MG63 (cell line): ENCODE results near the gene RAB3C. TPM values are rescaled to one million over a fixed set of nuclear protein-coding genes. Genes with fewer than 3 reads are reported as not detected.
"Not testable (repeated sequence)": the region's sequence is repeated elsewhere in the genome, so short reads cannot be mapped to it uniquely, and the experiment has no call there.

Experiments
- DNase-seq: peaks from one replicate; pipeline ENCODE4 v3.0.0-alpha.2; 2020
- H3K27me3 ChIP-seq: fragments of 250-450 bp; sonication (Bioruptor Pico); 2 replicates; pipeline ENCODE4 v1.5.1; 2020; ENCODE audit warnings: mild to moderate bottlenecking, moderate library complexity
- H3K36me3 ChIP-seq: fragments of 250-450 bp; sonication (Bioruptor Pico); 2 replicates; pipeline ENCODE4 v1.5.1; 2020; ENCODE audit warnings: mild to moderate bottlenecking, moderate library complexity
- H3K4me3 ChIP-seq: fragments of 250-450 bp; sonication (Bioruptor Pico); 2 replicates; pipeline ENCODE4 v1.5.1; 2020; ENCODE audit warnings: mild to moderate bottlenecking, moderate library complexity
- H3K9me3 ChIP-seq: fragments of 250-450 bp; sonication (Bioruptor Pico); 2 replicates; pipeline ENCODE4 v1.5.1; 2020; ENCODE audit warnings: mild to moderate bottlenecking, moderate library complexity
- total RNA-seq: library from RNA; depleted of rRNA; stranded (reverse); fragments of >200 nt; shearing (Covaris generic); gene quantifications from 2 replicates; pipeline ENCODE4 v1.2.3, GENCODE V29; 2014; ENCODE audit warnings: low replicate concordance

The RAB3C gene
- total RNA-seq, 1 experiment from 2014 or later = not detected

DNA sequence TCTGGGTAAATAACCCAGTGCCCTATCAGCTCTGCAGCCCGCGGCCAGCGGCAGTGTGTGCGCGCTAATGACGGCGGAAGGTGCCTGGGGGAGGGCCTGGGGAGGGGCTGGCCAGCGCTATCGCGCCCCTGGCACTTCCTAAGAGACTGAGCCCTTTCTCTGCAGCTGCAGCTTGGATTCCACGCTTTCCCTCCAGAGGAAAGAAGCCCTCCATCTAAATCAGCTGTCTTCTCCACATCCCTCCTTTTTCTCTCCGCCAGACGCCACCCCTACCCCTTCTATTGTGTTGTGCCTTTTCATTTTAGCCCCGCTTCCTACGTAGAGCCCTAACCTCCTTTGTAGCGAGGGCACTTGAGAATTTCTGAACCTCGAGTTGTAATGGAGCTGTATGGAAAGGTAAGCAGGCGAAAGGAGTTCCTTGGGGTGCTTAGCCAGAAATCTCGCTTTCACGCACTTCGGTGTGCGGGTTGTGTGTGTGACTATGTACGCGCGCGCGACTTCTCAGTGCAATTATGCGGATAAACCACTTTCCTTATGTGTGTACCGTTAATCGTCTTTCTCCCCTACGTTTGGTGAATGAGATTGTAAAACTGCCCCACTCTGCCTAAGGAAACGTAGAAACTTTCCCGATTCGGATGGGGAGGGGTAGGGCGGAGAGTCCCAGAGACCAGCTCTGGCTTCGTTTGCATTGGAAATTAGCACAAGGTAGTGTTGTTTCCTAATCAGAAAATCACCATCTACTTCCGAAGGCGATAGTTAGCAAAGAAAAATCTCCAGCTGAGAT is 664 bp upstream of the RAB3C start:
- DNase-seq = no peak
- H3K36me3 ChIP-seq = no peaks in the 10 kb centered on the region

DNA sequence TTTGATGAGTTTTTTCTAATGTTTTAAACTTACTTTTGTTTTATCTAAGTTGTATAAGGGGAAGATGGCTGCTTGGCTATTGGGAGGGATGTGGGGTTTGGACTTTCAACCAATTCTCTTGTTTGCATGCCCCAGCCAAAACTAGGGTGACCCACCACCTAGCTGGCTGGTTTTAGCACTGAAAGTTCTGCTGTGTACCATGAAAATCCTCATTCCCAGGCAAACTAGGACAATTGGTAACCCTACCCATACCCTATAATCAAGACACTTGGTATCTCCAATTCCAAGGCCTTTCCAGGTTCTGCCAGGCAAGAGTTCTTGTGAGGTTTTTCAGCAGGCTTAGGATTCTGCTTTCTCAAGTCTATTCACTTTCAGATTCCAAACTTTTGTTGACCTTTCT is 13.1 kb downstream of the RAB3C start:
- H3K4me3 ChIP-seq = no peak overlapping the region
- no peaks in the 10 kb centered on the region for H3K36me3 ChIP-seq
- no peaks in the 10 kb centered on the region for H3K9me3 ChIP-seq
- no peak for DNase-seq
- H3K27me3 ChIP-seq = no peaks in the 10 kb centered on the region; the same call in none of the 2 replicates

More for the DNA sequence above, 664 bp upstream of the RAB3C start:
- peak overlapping the region; percentile 34 for H3K4me3 ChIP-seq
- H3K27me3 ChIP-seq = peaks cover 16% of the 10 kb centered on the region
- H3K9me3 ChIP-seq = no peaks in the 10 kb centered on the region

DNA sequence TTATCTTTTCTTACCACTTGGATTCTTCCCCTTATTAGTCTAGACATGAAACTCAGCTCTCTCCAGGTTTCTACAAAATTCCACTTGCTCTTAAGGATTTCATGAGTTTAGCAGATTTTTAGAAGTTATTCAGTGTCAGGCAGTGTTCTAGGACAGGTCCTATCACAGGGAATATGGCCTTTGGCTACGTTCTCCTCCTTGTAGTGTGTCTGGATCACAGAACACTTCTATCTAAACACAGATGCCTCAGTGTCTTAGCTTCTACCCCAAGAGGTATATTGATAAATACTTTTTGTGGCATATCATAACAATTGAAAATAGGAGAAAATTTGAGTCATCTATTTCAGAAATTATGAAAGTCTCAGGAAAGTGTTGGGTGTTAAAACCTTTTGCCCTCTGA is 15.6 kb downstream of the RAB3C start:
- Histone ChIP-seq H3K36me3 (no peaks in the 10 kb centered on the region), H3K9me3 (no peaks in the 10 kb centered on the region), H3K27me3 (no peaks in the 10 kb centered on the region; the same call in none of the 2 replicates), H3K4me3 (no peak overlapping the region)
- no peak for DNase-seq

DNA sequence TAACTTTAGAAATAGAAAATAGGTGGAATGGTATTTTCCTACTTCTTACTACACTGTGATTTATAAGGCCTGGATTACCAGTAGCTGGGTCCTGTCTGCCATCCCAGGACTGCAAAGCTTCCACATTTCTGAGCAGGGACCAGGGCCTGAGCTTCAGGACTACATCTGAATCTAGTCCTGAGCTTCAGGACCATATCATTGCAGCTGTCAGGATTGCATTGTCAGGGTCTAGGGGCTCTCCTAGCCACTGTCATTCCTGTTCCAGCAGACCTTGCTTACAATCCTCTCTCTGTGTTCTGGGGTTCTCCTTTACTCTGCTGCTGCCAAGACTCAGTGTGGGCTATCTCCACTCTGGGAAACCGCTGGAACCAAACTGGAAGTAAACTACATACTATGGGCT is 16.3 kb downstream of the RAB3C start:
- Histone ChIP-seq H3K4me3 (no peak overlapping the region), H3K27me3 (no peaks in the 10 kb centered on the region; the same call in none of the 2 replicates), H3K9me3 (no peaks in the 10 kb centered on the region), H3K36me3 (no peaks in the 10 kb centered on the region)
- DNase-seq = no peak

DNA sequence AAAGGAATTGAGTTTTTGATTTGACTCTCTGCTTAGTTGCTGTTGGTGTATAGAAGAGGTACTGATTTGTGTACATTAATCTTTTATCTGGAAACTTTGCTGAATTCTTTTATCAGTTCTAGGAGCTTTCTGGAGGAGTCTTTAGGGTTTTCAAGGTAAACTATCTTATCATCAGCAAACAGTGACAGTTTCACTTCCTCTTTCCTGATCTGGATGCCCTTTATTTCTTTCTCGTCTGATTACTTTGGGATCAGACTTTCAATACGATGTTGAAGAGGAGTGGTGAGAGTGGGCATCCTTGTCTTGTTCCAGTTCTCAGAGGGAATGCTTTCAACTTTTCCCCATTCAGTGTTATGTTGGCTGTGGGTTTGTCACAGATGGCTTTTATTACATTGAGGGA is 17.7 kb downstream of the RAB3C start:
- not testable (repeated sequence) for H3K36me3 ChIP-seq, H3K9me3 ChIP-seq, DNase-seq, H3K27me3 ChIP-seq, H3K4me3 ChIP-seq

DNA sequence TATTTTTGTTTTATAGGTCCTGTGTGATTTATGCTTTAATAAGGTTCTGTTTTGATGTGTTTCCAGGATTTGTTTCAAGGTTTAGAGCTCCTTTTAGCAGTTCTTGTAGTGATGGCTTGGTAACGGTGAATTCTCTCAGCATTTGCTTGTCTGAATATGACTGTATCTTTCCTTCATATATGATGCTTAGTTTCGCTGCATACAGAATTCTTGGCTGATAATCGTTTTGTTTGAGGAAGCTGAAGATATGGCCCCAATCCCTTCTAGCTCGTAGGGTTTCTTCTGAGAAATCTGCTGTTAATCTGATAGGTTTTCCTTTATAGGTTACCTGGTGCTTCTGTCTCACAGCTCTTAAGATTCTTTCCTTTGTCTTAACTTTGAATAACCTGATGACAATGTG is 20.0 kb downstream of the RAB3C start:
- DNase-seq, H3K36me3 ChIP-seq, H3K4me3 ChIP-seq, H3K9me3 ChIP-seq, H3K27me3 ChIP-seq: not testable (repeated sequence)

DNA sequence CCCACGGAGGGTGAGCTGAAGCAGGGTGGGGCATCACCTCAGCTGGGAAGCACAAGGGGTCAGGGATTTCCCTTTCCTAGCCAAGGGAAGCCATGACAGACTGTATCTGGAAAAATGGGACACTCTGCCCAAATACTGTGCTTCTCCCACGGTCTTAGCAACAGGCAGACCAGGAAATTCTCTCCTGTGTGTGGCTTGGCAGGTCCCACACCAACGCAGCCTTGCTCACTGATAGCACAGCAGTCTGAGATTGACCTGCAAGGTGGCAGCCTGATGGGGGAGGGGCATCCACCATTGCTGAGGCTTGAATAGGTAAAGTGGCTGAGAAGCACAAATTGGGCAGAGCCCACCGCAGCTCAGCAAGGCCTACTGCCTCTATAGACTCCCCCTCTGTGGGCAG is 23.2 kb downstream of the RAB3C start:
- DNase-seq = no peak
- no peak overlapping the region for H3K4me3 ChIP-seq
- no peaks in the 10 kb centered on the region for H3K9me3 ChIP-seq
- no peaks in the 10 kb centered on the region; the same call in 1 of the 2 replicates for H3K27me3 ChIP-seq
- no peaks in the 10 kb centered on the region for H3K36me3 ChIP-seq

DNA sequence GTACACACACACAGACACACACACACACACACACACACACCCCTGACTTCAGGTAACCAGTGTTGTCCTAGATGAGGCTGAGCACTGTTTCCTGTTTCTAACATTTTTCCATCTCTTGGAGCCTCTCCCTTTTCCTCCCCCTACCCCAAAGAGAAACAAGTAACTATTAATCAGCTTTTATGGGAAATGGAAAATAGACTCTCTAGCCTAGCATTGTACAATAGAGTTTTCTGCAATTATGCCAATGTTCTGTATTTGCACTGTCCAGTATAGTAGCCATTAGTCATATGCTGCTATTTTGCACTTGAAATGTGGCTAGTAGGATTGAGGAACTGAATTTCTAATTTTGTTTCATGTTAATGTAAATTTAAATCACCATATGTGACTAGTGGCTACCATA is 33.1 kb downstream of the RAB3C start:
- Histone ChIP-seq H3K36me3 (no peaks in the 10 kb centered on the region), H3K27me3 (peaks cover 2% of the 10 kb centered on the region; the same call in 1 of the 2 replicates), H3K9me3 (no peaks in the 10 kb centered on the region), H3K4me3 (no peak overlapping the region)
- DNase-seq = no peak

DNA sequence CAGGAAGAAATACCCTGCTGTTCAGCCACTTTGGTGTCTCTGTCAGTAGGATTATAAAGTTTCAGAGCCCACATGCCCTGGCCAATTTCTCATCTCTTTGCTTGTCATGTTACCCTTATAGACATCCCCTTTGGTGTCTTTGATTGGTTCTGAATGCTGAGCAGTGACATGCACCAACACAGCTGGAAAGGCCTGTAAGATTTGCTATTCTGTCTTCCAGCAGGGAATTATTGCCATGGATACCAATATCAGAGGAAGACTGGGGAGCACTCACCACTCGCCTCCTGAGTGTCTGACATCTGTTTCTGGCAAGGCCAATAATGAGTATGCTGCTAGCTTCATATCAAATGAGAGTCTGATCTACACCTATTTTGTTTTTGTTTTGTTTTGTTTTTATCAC is 34.4 kb downstream of the RAB3C start:
- H3K9me3 ChIP-seq = no peaks in the 10 kb centered on the region
- no peaks in the 10 kb centered on the region for H3K36me3 ChIP-seq
- H3K27me3 ChIP-seq = peaks cover 2% of the 10 kb centered on the region; the same call in 1 of the 2 replicates

DNA sequence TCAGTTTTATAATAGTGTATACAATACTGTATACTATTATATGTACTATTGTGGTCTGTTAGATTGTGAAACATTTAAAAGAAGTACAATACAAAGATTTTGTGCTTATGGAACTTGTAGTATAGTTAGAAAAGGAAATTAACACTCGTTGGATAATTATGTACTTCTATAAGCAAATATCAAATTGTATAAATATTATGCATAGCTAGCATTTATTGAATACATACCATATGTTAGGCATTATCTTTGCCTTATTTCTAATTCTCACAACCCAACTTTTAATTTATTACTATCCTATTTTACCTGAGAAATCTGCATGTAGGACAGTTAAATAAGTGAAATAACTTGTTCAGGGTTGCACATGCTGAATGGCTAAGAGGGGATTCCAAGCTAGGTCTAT is 37.5 kb downstream of the RAB3C start:
- no peaks in the 10 kb centered on the region for H3K9me3 ChIP-seq
- no peaks in the 10 kb centered on the region for H3K36me3 ChIP-seq
- DNase-seq = no peak
- no peak overlapping the region for H3K4me3 ChIP-seq
- H3K27me3 ChIP-seq = no peaks in the 10 kb centered on the region

More for the DNA sequence above, 34.4 kb downstream of the RAB3C start:
- no peak for DNase-seq
- no peak overlapping the region for H3K4me3 ChIP-seq

DNA sequence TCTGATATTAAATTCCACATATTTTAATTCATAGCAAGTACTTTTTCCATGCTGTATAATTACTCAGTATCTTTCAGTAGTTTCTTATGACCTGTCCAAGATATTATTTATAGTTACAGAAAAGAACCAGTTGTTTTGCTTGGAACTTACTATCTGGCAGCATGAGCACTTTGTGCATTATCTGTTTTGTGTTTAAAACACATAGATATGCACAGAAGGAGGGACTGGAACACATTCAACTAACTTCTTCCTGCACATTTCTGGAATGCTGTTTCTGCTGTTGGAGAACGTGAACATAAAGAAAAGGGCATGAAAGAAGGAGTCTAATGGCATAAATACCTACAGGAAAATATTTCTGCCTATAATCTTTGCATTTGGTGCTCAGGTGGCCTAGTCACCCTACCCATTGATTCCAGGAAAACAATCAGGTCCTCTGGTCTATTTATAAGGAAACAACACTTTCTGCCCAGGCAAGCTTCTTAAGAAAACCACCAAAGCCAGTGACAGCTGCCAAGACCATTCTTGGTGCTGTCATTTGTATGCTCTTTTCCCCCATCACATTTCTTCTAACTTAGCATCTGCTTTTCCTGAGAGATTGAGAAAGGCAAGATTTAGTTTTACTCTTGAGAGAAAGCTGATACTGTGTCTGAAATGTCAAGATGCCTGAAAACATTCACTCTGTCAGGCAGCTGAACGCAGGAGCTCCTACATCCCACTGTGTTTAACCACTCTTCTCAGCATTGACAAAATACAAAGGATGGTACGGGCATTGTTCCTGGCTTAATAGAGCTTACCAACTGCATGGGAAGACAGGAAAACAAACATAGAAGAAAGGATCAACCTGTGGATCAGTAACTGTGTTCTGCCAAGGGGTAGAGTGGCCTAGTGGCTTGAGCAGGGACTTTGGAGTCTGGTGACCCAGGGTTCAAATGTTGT is 40.3 kb downstream of the RAB3C start:
- Histone ChIP-seq H3K36me3 (no peaks in the 10 kb centered on the region), H3K4me3 (no peak overlapping the region), H3K9me3 (no peaks in the 10 kb centered on the region), H3K27me3 (no peaks in the 10 kb centered on the region; the same call in 1 of the 2 replicates)
- no peak for DNase-seq

DNA sequence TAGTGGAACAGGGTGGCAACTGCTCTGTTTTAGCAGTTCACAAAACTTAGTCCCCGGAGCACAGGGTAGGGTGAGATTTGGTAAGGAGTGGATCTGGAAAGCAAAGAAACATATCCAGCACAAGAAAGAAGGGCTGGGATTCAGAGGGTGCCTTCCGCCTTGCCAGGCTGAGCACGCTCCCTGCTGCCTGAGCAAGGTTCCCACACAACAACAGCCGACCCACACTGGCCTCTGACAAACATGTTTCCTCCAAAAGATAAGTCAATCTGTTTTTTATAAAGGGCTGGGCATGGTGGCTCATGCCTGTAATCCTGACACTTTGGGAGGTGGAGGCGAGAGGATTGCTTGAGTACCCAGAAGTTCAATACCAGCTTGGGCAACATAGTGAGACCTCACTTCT is 45.8 kb downstream of the RAB3C start:
- Histone ChIP-seq H3K4me3 (no peak overlapping the region), H3K27me3 (no peaks in the 10 kb centered on the region; the same call in 1 of the 2 replicates), H3K9me3 (no peaks in the 10 kb centered on the region), H3K36me3 (no peaks in the 10 kb centered on the region)
- no peak for DNase-seq

DNA sequence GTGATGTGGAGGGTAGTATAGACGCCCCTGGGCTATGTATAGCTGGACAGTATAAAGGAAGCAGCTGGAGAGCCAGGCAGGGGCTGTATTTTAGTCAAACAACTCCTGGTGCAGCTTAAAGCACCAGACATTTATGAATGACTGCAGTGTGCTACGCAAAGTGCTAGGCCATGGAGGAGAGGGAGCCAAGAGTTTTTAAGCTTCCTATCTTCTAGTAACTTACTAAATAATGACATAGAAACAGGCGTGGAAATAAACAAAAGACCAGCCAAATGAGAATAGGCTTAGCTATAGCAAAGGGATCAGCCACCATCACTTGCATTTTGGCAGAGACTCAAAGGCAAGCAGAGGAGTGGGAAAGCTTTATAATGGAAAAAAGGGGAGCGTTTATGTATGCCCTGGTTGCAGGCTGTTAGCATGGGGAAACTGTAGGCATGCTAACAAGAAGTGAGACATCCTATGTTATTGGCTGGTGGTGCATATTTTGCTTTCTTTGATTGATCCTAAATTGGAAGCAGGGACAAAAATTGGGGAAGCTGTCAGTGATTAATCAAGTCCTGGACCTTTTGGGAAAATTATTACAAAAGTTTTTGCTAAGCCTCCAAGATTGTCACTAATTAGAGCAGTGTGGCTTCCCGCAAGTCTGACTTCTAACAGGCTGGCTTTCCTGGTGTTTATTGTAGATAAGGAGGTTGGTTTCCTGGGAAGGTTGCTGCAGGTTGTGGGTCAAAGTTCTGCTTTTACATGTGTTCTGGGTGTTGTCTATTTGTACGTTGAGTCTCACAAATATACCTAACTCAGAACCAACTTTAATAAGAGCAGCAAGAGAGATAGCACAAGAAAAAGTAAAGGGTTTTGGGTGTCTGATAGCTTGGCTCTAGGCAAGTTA is 46.6 kb downstream of the RAB3C start:
- Histone ChIP-seq H3K27me3 (no peaks in the 10 kb centered on the region; the same call in 1 of the 2 replicates), H3K4me3 (no peak overlapping the region), H3K36me3 (no peaks in the 10 kb centered on the region), H3K9me3 (no peaks in the 10 kb centered on the region)
- no peak for DNase-seq

DNA sequence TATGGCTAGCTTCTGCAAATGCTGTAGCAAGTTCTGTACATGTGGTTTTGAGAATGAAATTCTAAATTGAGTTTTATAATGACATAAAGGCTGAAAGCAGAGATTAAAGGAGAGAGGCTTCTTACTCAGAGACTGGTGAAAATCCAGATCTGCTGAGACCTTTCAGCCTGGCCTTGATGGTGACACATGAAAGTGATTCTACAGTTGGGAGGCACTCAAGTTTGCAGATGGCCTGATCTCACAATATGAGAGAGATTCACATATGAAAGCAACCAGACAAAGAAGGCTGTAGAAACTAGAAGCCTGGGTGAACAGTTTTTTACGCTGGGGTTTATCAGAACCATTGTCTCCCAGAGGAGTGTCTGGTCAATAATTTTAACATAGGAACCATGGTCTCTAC is 49.0 kb downstream of the RAB3C start:
- H3K36me3 ChIP-seq = no peaks in the 10 kb centered on the region
- H3K4me3 ChIP-seq = no peak overlapping the region
- H3K9me3 ChIP-seq = no peaks in the 10 kb centered on the region
- no peak for DNase-seq
- no peaks in the 10 kb centered on the region; the same call in 1 of the 2 replicates for H3K27me3 ChIP-seq

DNA sequence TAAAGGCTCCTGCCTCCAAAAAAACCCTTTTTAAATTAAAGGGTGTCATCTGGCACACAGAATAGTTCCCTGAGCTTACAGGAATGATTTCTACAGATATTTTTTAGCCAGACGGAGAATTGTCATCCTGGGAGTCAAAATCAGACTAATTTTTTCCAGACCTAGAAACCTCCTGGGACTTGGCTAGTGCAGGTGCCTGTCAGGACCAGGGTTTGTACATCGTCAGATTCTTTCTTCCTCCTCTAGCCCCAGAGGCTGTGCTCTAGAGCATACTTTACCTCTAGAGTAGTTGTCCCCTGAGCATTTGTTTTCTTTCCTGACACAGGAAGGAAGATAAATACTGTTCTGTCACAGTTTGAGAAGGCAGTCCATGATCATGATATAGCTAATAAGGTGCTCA is 52.5 kb downstream of the RAB3C start:
- DNase-seq = no peak
- H3K36me3 ChIP-seq = no peaks in the 10 kb centered on the region
- H3K4me3 ChIP-seq = no peak overlapping the region
- no peaks in the 10 kb centered on the region for H3K27me3 ChIP-seq
- no peaks in the 10 kb centered on the region for H3K9me3 ChIP-seq

DNA sequence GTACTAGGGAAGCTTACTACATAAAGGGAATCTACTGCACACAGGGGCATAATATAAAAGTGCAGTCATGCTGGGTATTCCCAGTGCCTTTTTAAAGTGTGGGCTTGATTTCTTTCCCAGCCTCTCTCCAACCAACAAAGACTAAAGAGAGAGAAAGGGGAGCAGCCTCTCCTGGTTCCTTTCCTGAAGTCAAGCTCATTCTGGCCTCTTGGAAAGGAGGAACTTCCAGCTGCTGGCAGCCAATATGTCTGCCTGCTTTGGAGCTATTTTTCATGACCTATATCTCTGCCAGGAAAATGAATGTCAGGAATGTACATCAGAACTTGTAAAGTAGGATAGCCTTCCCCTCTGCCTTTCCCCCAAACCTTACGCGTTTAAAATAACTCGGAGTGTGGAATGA is 57.1 kb downstream of the RAB3C start:
- H3K9me3 ChIP-seq = no peaks in the 10 kb centered on the region
- no peak overlapping the region for H3K4me3 ChIP-seq
- no peaks in the 10 kb centered on the region for H3K36me3 ChIP-seq
- DNase-seq = no peak
- no peaks in the 10 kb centered on the region for H3K27me3 ChIP-seq
